Liver (tissue), 9 donors: ENCODE results near the gene RGS17. TPM values are rescaled to one million over a fixed set of nuclear protein-coding genes. Genes with fewer than 3 reads are reported as not detected.

ENCODE experiments used
- DNase-seq: peaks from one replicate; pipeline ENCODE4 v3.0.0-alpha.2; 2017; ENCODE audit warnings: low spot score
- H3K27ac ChIP-seq, 2 donors: one replicate each; pipeline ENCODE4 v1.7.0; 2013; ENCODE audit warnings: inconsistent platforms in 2 of 2, low read length in 2 of 2, control low read depth in 1 of 2, low read depth in 1 of 2, mild to moderate bottlenecking in 1 of 2
- H3K27me3 ChIP-seq, 4 donors: one replicate each; pipeline versions ENCODE4 v1.6.1 to v1.7.0; 2013; ENCODE audit warnings: low read length in 3 of 4, inconsistent platforms in 1 of 4, mild to moderate bottlenecking in 1 of 4, moderate library complexity in 1 of 4; ENCODE audit not compliant: control insufficient read depth in 4 of 4, insufficient read depth in 4 of 4
- H3K36me3 ChIP-seq, 4 donors: one replicate each; pipeline versions ENCODE4 v1.6.1 to v1.7.0; 2013; ENCODE audit warnings: low read length in 3 of 4, mild to moderate bottlenecking in 3 of 4, low read depth in 1 of 4, moderate library complexity in 1 of 4; ENCODE audit not compliant: control insufficient read depth in 4 of 4, insufficient read depth in 3 of 4
- H3K4me1 ChIP-seq, 4 donors: one replicate each; pipeline versions ENCODE4 v1.6.1 to v1.7.0; 2013; ENCODE audit warnings: low read length in 3 of 4, mild to moderate bottlenecking in 3 of 4, moderate library complexity in 1 of 4; ENCODE audit not compliant: control insufficient read depth in 4 of 4, insufficient read depth in 4 of 4
- H3K4me3 ChIP-seq, 3 donors: one replicate each; pipeline versions ENCODE4 v1.6.1 to v1.7.0; 2013; ENCODE audit warnings: low read length in 3 of 3, control low read depth in 1 of 3, low read depth in 1 of 3, mild to moderate bottlenecking in 1 of 3
- H3K9ac ChIP-seq, 2 donors: one replicate each; pipeline ENCODE4 v1.7.0; 2013; ENCODE audit warnings: low read length in 2 of 2, mild to moderate bottlenecking in 2 of 2, moderate library complexity in 2 of 2, control low read depth in 1 of 2, low read depth in 1 of 2
- H3K9me3 ChIP-seq, 4 donors: one replicate each; pipeline versions ENCODE4 v1.6.1 to v1.7.0; 2013; ENCODE audit warnings: low read length in 3 of 4; ENCODE audit not compliant: control insufficient read depth in 4 of 4
- CTCF ChIP-seq: fragments of 150-350 bp; IDR thresholded peaks from 2 replicates; pipeline ENCODE4 v1.5.1; 2017; ENCODE audit warnings: improper control_type of control experiment, low read depth, low read length; ENCODE audit not compliant: missing input control
- EGR1 ChIP-seq, 2 donors: IDR thresholded peaks; 2 replicates each; pipeline ENCODE4 v1.6.1; 2016 to 2018; ENCODE audit warnings: antibody characterized with exemption in 2 of 2, low read depth in 2 of 2
- FOXA1 ChIP-seq: IDR thresholded peaks from 2 replicates; pipeline ENCODE4 v1.6.1; 2016; ENCODE audit warnings: antibody characterized with exemption
- FOXA2 ChIP-seq: IDR thresholded peaks from 2 replicates; pipeline ENCODE4 v1.6.1; 2016; ENCODE audit warnings: antibody characterized with exemption
- GABPA ChIP-seq, 2 donors: IDR thresholded peaks in 1 of 2; conservative IDR thresholded peaks in 1 of 2; 2 replicates each; pipeline ENCODE4 v1.6.1; 2016; ENCODE audit warnings: antibody characterized with exemption in 2 of 2, mild to moderate bottlenecking in 1 of 2, moderate library complexity in 1 of 2
- JUND ChIP-seq, 2 donors: IDR thresholded peaks; 2 replicates each; pipeline ENCODE4 v1.6.1; 2016; ENCODE audit warnings: antibody characterized with exemption in 2 of 2
- NR2F2 ChIP-seq: IDR thresholded peaks from 2 replicates; pipeline ENCODE4 v1.6.1; 2016; ENCODE audit warnings: antibody characterized with exemption
- RAD21 ChIP-seq, 2 donors: IDR thresholded peaks; 2 replicates each; pipeline ENCODE4 v1.6.1; 2016; ENCODE audit warnings: antibody characterized with exemption in 2 of 2, mild to moderate bottlenecking in 2 of 2
- REST ChIP-seq: IDR thresholded peaks from 2 replicates; pipeline ENCODE4 v1.6.1; 2016; ENCODE audit warnings: antibody characterized with exemption, mild to moderate bottlenecking
- RXRA ChIP-seq, 2 donors: IDR thresholded peaks; 2 replicates each; pipeline ENCODE4 v1.6.1; 2017 to 2018; ENCODE audit warnings: antibody characterized with exemption in 2 of 2, mild to moderate bottlenecking in 1 of 2
- SP1 ChIP-seq: IDR thresholded peaks from 2 replicates; pipeline ENCODE4 v1.6.1; 2018; ENCODE audit warnings: antibody characterized with exemption, mild to moderate bottlenecking
- TAF1 ChIP-seq: conservative IDR thresholded peaks from 2 replicates; pipeline ENCODE4 v1.6.1; 2016; ENCODE audit warnings: antibody characterized with exemption, mild to moderate bottlenecking
- YY1 ChIP-seq: IDR thresholded peaks from 2 replicates; pipeline ENCODE4 v1.6.1; 2016; ENCODE audit warnings: antibody characterized with exemption, mild to moderate bottlenecking
- WGBS: extraction: QIAGEN DNeasy Blood & Tissue Kit; methylation state at CpG from one replicate; pipeline ENCODE4 v1.1.7; 2013; 5-methylcytosine and 5-hydroxymethylcytosine counted together
- polyA plus RNA-seq, 2 donors: library from polyadenylated mRNA; stranded (reverse) in 1 of 2; unstranded in 1 of 2; fragments of 200-250 nt in 1 of 2; fragments of >200 nt in 1 of 2; fragmentation: Nextera tagmentation in 1 of 2; extraction: Ambion mirVana in 1 of 2; gene quantifications; one replicate each; pipeline versions ENCODE4 v1.2.1 to v1.2.3, GENCODE V29; 2013 to 2015
- total RNA-seq, 2 donors: library from RNA; depleted of rRNA; stranded (reverse); fragments of >200 nt; gene quantifications; one replicate each; pipeline ENCODE4 v1.2.3, GENCODE V29; 2014
- TF ChIP-seq, protein P1 (sequence below): IDR thresholded peaks from 2 replicates; pipeline ENCODE4 v1.6.1; 2016; ENCODE audit warnings: antibody characterized with exemption
- TF ChIP-seq, protein P2 (sequence below): IDR thresholded peaks from 2 replicates; pipeline ENCODE4 v1.6.1; 2016; ENCODE audit warnings: antibody characterized with exemption
- donor health status: healthy.
- donor health status: healthy.
- donor health status: healthy.
- donor health status: healthy.
- donor health status: healthy.

RGS17 gene
- total and polyA plus RNA-seq, 4 donors = under 0.01 to 0.09 (median 0.03) TPM

DNA sequence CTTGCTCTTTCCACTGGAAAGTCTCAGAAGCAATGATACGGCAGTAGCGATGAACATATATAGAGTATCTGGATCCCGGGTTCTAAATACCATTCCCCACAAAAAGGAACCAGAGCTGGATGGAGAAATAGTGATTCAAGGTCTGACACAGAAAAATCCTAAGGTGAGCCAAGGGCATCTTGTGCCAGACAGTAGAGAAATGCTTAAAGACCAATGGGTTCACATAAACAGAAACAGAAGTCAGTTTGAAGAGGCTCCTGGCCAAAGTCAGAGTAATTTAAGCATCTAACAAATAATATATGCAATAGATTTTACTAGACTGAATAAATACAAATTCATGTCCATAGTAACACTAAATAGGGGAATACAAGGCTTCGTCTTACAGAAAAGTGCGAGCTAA lies 54.7 kb downstream of the RGS17 start:
- TF ChIP-seq SP1 = no peak
- TF ChIP-seq CTCF = no peak
- no peak for TF ChIP-seq NR2F2
- TF ChIP-seq GABPA (IDR thresholded peaks at IDR 0.05 in 1 of 2, conservative IDR thresholded peaks at IDR 0.05 in 1 of 2) = no peak
- no peak for TF ChIP-seq FOXA2
- TF ChIP-seq RXRA (IDR thresholded peaks at IDR 0.05) = no peak
- TF ChIP-seq TAF1 = no peak
- 81% methylated on average over 5 of the region's 5 CpGs for WGBS
- Histone ChIP-seq H3K9ac (no peak overlapping the region), H3K4me3 (no peak overlapping the region), H3K4me1 (no peaks in the 10 kb centered on the region), H3K9me3 (no peaks in the 10 kb centered on the region), H3K36me3 (no peaks in the 10 kb centered on the region), H3K27me3 (no peaks in the 10 kb centered on the region), H3K27ac (no peak overlapping the region)
- no peak for DNase-seq

DNA sequence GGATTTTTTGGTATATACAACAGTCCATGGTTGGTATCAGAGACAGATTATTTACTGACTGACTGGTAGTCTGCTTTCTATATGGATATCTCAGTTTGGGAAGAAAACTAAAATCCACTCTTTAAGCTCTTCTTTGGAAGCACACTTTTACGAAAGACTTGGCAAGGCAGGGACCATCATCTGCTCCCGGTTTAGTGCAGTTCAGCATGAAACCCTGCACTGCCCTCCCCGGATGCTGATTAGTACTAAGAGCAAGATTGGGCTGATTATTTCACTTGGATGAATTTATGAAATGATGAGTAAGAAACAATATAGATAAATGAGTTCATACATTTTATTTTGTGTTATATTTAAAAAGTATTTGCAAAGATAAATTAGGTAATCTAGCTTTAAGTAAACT lies 56.3 kb downstream of the RGS17 start:
- TF ChIP-seq, protein P1, sequence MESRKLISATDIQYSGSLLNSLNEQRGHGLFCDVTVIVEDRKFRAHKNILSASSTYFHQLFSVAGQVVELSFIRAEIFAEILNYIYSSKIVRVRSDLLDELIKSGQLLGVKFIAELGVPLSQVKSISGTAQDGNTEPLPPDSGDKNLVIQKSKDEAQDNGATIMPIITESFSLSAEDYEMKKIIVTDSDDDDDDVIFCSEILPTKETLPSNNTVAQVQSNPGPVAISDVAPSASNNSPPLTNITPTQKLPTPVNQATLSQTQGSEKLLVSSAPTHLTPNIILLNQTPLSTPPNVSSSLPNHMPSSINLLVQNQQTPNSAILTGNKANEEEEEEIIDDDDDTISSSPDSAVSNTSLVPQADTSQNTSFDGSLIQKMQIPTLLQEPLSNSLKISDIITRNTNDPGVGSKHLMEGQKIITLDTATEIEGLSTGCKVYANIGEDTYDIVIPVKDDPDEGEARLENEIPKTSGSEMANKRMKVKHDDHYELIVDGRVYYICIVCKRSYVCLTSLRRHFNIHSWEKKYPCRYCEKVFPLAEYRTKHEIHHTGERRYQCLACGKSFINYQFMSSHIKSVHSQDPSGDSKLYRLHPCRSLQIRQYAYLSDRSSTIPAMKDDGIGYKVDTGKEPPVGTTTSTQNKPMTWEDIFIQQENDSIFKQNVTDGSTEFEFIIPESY = no peak
- TF ChIP-seq CTCF (no peak), FOXA1 (no peak), RAD21 (IDR thresholded peaks at IDR 0.05) (no peak), EGR1 (IDR thresholded peaks at IDR 0.05; ENCODE audit: low read depth in 2 of 2) (no peak), YY1 (no peak), JUND (IDR thresholded peaks at IDR 0.05) (no peak), NR2F2 (no peak), RXRA (IDR thresholded peaks at IDR 0.05) (no peak), REST (no peak), GABPA (IDR thresholded peaks at IDR 0.05 in 1 of 2, conservative IDR thresholded peaks at IDR 0.05 in 1 of 2) (no peak)
- TF ChIP-seq, protein P2, sequence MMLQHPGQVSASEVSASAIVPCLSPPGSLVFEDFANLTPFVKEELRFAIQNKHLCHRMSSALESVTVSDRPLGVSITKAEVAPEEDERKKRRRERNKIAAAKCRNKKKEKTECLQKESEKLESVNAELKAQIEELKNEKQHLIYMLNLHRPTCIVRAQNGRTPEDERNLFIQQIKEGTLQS = no peak
- Histone ChIP-seq H3K9ac (no peak overlapping the region), H3K4me3 (no peak overlapping the region), H3K27ac (no peak overlapping the region), H3K27me3 (no peaks in the 10 kb centered on the region), H3K9me3 (no peaks in the 10 kb centered on the region), H3K4me1 (no peaks in the 10 kb centered on the region), H3K36me3 (no peaks in the 10 kb centered on the region)
- no peak for DNase-seq
- WGBS = 57% methylated on average over 3 of the region's 3 CpGs
